BJ (cell line): ENCODE data around the gene ACTL7A. TPM values are rescaled to one million over a fixed set of nuclear protein-coding genes. Genes with fewer than 3 reads are reported as not detected.

Experiments
- CTCF ChIA-PET: fragments of 350-600 bp; formaldehyde crosslinking; extraction: SDS; loops from one replicate; lab custom pipeline; 2021; ENCODE audit warnings: antibody characterized with exemption, inconsistent platforms; lab: Yijun Ruan, JAX
- POLR2A ChIA-PET: fragments of 300-600 bp; sonication (Branson Sonifier 250); formaldehyde crosslinking; extraction: SDS; loops from one replicate; lab custom pipeline; 2021; ENCODE audit warnings: antibody characterized with exemption; lab: Charles Lee
- DNase-seq: peaks from one replicate; pipeline ENCODE4 v3.0.0-alpha.2; 2011; ENCODE audit warnings: low read depth
- H3K27me3 ChIP-seq: 2 replicates; pipeline ENCODE4 v1.6.0; 2011; ENCODE audit warnings: low read length; ENCODE audit not compliant: control insufficient read depth, insufficient read depth
- H3K36me3 ChIP-seq: 2 replicates; pipeline ENCODE4 v1.5.1; 2011; ENCODE audit warnings: low read length; ENCODE audit not compliant: control insufficient read depth, insufficient read depth
- H3K4me3 ChIP-seq: 2 replicates; pipeline ENCODE4 v1.5.1; 2011; ENCODE audit warnings: low read depth, mild to moderate bottlenecking, control low read depth, low read length
- CTCF ChIP-seq: IDR thresholded peaks from 2 replicates; pipeline ENCODE4 v1.5.1; 2011; ENCODE audit warnings: low read depth, mild to moderate bottlenecking, control low read depth, inconsistent platforms, low read length, moderate library complexity; ENCODE audit not compliant: insufficient read depth
- polyA plus RNA-seq: library from polyadenylated mRNA; depleted of rRNA; stranded (reverse); fragments of >200 nt; gene quantifications from 2 replicates; pipeline ENCODE4 v1.2.3, GENCODE V29; 2011

The ACTL7A gene
- polyA plus RNA-seq, 1 experiment = not detected

GRCh38 chr9:108876425-108876824, 14.4 kb downstream of the ACTL7A start:
- Histone ChIP-seq H3K27me3 (no peaks in the 10 kb centered on the region), H3K4me3 (no peak overlapping the region), H3K36me3 (peaks cover 14% of the 10 kb centered on the region)
- CTCF ChIA-PET = interaction anchor here (1.4 kb wide), 1 partner anchor 9 kb away, joined by 3 read pairs; no protein-coding TSS in a partner anchor
- TF ChIP-seq CTCF = no peak
- POLR2A ChIA-PET = no interaction called here
- DNase-seq = no peak

- no peaks in the 10 kb centered on the region for H3K27me3 ChIP-seq
- POLR2A ChIA-PET = no interaction called here
- no peak for TF ChIP-seq CTCF
- no peak for DNase-seq
- CTCF ChIA-PET = interaction anchor here (0.8 to 1.4 kb wide), 4 partner anchors 8 to 445 kb away, joined by 3 read pairs; no protein-coding TSS in a partner anchor
- peaks cover 14% of the 10 kb centered on the region for H3K36me3 ChIP-seq
- no peak overlapping the region for H3K4me3 ChIP-seq
These were observed 15.5 kb downstream of the ACTL7A start for GRCh38 chr9:108877524-108877923.

- H3K36me3 ChIP-seq = peaks cover 14% of the 10 kb centered on the region
- H3K4me3 ChIP-seq = no peak overlapping the region
- CTCF ChIA-PET = no interaction called here
- no peak for TF ChIP-seq CTCF
- DNase-seq = no peak
- POLR2A ChIA-PET = no interaction called here
- H3K27me3 ChIP-seq = no peaks in the 10 kb centered on the region
These were observed 18.8 kb downstream of the ACTL7A start for GRCh38 chr9:108880738-108881316.

GRCh38 chr9:108882052-108882888, 20.2 kb downstream of the ACTL7A start:
- CTCF ChIA-PET = no interaction called here
- no peaks in the 10 kb centered on the region for H3K27me3 ChIP-seq
- DNase-seq = no peak

More at GRCh38 chr9:108882052-108882888, 20.2 kb downstream of the ACTL7A start:
- peaks cover 10% of the 10 kb centered on the region for H3K36me3 ChIP-seq
- POLR2A ChIA-PET = no interaction called here
- TF ChIP-seq CTCF = no peak
- no peak overlapping the region for H3K4me3 ChIP-seq
